HCT116 (cell line): ENCODE measurements around the gene LSAMP. TPM values are rescaled to one million over a fixed set of nuclear protein-coding genes. Genes with fewer than 3 reads are reported as not detected.

ENCODE experiments used
- ATAC-seq: fragments of 200-7000 bp; cut with Tn5 transposase; 2 replicates; pipeline ENCODE4 v1.9.1; 2020; ENCODE audit warnings: mild to moderate bottlenecking, moderate library complexity
- BruUV-seq: library from RNA; stranded (reverse); fragments of 400-500 nt; replicated peaks from 2 replicates; lab custom pipeline; 2021; lab: Mats Ljungman, UMichigan
- CTCF ChIA-PET: fragments of 300-600 bp; sonication (Branson Sonifier 250); formaldehyde crosslinking; loops from one replicate; lab custom pipeline; 2021; ENCODE audit warnings: antibody characterized with exemption; lab: Charles Lee
- POLR2A ChIA-PET: fragments of 300-600, 350-600 bp; sonication (Branson Sonifier 250); formaldehyde crosslinking; loops from one replicate; lab custom pipeline; 2021; ENCODE audit warnings: antibody characterized with exemption; lab: Charles Lee
- RAD21 ChIA-PET, 2 experiments: fragments of 300-600 bp; sonication (Branson Sonifier 250); formaldehyde crosslinking; loops; one replicate each; lab custom pipeline; 2023; ENCODE audit warnings: low total read pairs in 2 of 2; ENCODE audit not compliant: uncharacterized antibody in 2 of 2, unreplicated experiment in 2 of 2, low non-redundant PET in 1 of 2; lab: Charles Lee
- DNase-seq: peaks from one replicate; pipeline ENCODE4 v3.0.0-alpha.2; 2010; ENCODE audit warnings: low read depth, low spot score
- H2AFZ ChIP-seq: fragments of 200-600 bp; shearing (Covaris generic), sonication (generic); 2 replicates; pipeline ENCODE4 v1.6.1; 2017; ENCODE audit warnings: low read depth, mixed run types, mixed read lengths, antibody characterized with exemption, low read length; ENCODE audit not compliant: poor library complexity, severe bottlenecking
- H3K27ac ChIP-seq: 2 replicates; pipeline ENCODE4 v1.5.1; 2012; ENCODE audit warnings: low read depth, low read length
- H3K27me3 ChIP-seq: fragments of 200-600 bp; sonication (generic); 2 replicates; pipeline ENCODE4 v1.6.1; 2016; ENCODE audit warnings: mixed run types, low read length, mixed read lengths; ENCODE audit not compliant: insufficient read depth
- H3K36me3 ChIP-seq, 2 experiments: fragments of 200-500 bp in 1 of 2; fragments of 200-600 bp in 1 of 2; sonication (Bioruptor generic) in 1 of 2; sonication (generic) in 1 of 2; 2 replicates each; pipeline versions ENCODE4 v1.5.1 to v1.6.1; 2014 to 2016; ENCODE audit warnings: low read length in 2 of 2, inconsistent platforms in 1 of 2, mixed read lengths in 1 of 2, mixed run types in 1 of 2; ENCODE audit not compliant: insufficient read depth in 2 of 2, control insufficient read depth in 1 of 2
- H3K4me1 ChIP-seq, 2 experiments: fragments of 200-600 bp in 1 of 2; sonication (generic) in 1 of 2; 2 replicates each; pipeline versions ENCODE4 v1.5.1 to v1.6.1; 2012 to 2017; ENCODE audit warnings: low read length in 2 of 2, inconsistent platforms in 1 of 2, mild to moderate bottlenecking in 1 of 2, mixed read lengths in 1 of 2, mixed run types in 1 of 2, moderate library complexity in 1 of 2; ENCODE audit not compliant: insufficient read depth in 2 of 2, control insufficient read depth in 1 of 2
- H3K4me2 ChIP-seq: fragments of 200-600 bp; sonication (generic); 2 replicates; pipeline ENCODE4 v1.6.1; 2017; ENCODE audit warnings: mixed run types, low read length, mixed read lengths
- H3K4me3 ChIP-seq, 2 experiments: fragments of 200-600 bp in 1 of 2; sonication (generic) in 1 of 2; replicated peaks in 1 of 2; 2 replicates each; pipeline ENCODE4 v1.5.1; 2011 to 2016; ENCODE audit warnings: low read length in 2 of 2, control low read depth in 1 of 2, low read depth in 1 of 2, mild to moderate bottlenecking in 1 of 2, mixed read lengths in 1 of 2, mixed run types in 1 of 2
- H3K79me2 ChIP-seq: fragments of 200-600 bp; sonication (generic); 2 replicates; pipeline ENCODE4 v1.6.1; 2017; ENCODE audit warnings: mild to moderate bottlenecking, mixed run types, low read length, moderate library complexity, mixed read lengths; ENCODE audit not compliant: insufficient read depth
- H3K9ac ChIP-seq: fragments of 200-600 bp; sonication (generic); 2 replicates; pipeline ENCODE4 v1.6.1; 2016; ENCODE audit warnings: low read length, mixed read lengths
- H3K9me2 ChIP-seq: fragments of 200-600 bp; sonication (generic), shearing (Covaris generic); 2 replicates; pipeline ENCODE4 v1.6.1; 2017; ENCODE audit warnings: mixed run types, mild to moderate bottlenecking, moderate library complexity; ENCODE audit not compliant: insufficient read depth
- H3K9me3 ChIP-seq, 2 experiments: fragments of 200-500 bp in 1 of 2; fragments of 200-600 bp in 1 of 2; sonication (Bioruptor generic) in 1 of 2; sonication (generic) in 1 of 2; 2 replicates each; pipeline ENCODE4 v1.6.1; 2014 to 2017; ENCODE audit warnings: low read length in 2 of 2, mixed read lengths in 2 of 2, inconsistent platforms in 1 of 2, low read depth in 1 of 2, mild to moderate bottlenecking in 1 of 2, mixed run types in 1 of 2, moderate library complexity in 1 of 2; ENCODE audit not compliant: control insufficient read depth in 1 of 2, insufficient read depth in 1 of 2
- H4K20me1 ChIP-seq: fragments of 200-600 bp; sonication (generic), shearing (Covaris generic); 2 replicates; pipeline ENCODE4 v1.6.1; 2017; ENCODE audit warnings: mixed run types, mild to moderate bottlenecking, moderate library complexity; ENCODE audit not compliant: insufficient read depth
- EGR1 ChIP-seq: IDR thresholded peaks from 2 replicates; pipeline ENCODE4 v1.6.1; 2012; ENCODE audit warnings: low read depth
- ELF1 ChIP-seq: IDR thresholded peaks from 2 replicates; pipeline ENCODE4 v1.6.1; 2012; ENCODE audit warnings: low read depth, borderline replicate concordance
- EZH2phosphoT487 ChIP-seq: fragments of 200-600 bp; IDR thresholded peaks from 2 replicates; pipeline ENCODE4 v1.6.1; 2018; ENCODE audit warnings: antibody characterized with exemption, borderline replicate concordance
- POLR2A ChIP-seq: IDR thresholded peaks from 2 replicates; pipeline ENCODE4 v1.7.0; 2011; ENCODE audit warnings: borderline replicate concordance; ENCODE audit not compliant: insufficient read depth, insufficient read length; ENCODE audit errors: extremely low read depth
- POLR2AphosphoS5 ChIP-seq: IDR thresholded peaks from 2 replicates; pipeline ENCODE4 v1.6.1; 2011; ENCODE audit warnings: mild to moderate bottlenecking, low read depth, low read length, moderate library complexity
- REST ChIP-seq: IDR thresholded peaks from 2 replicates; pipeline ENCODE4 v1.6.1; 2012; ENCODE audit warnings: low read depth
- SIN3A ChIP-seq: IDR thresholded peaks from 2 replicates; pipeline ENCODE4 v1.6.1; 2012; ENCODE audit warnings: low read depth
- SRF ChIP-seq: IDR thresholded peaks from 2 replicates; pipeline ENCODE4 v1.6.1; 2012; ENCODE audit warnings: low read depth
- ZBTB33 ChIP-seq: IDR thresholded peaks from 2 replicates; pipeline ENCODE4 v1.6.1; 2011; ENCODE audit warnings: mild to moderate bottlenecking, low read length, moderate library complexity; ENCODE audit not compliant: insufficient replicate concordance; ENCODE audit errors: extremely low read depth
- intact Hi-C: fragments of 100-400 bp; cut with micrococcal nuclease; formaldehyde crosslinking; loops from 2 replicates; pipeline ENCODE4 v1.10.0; 2022
- total RNA-seq: library from RNA; stranded (reverse); gene quantifications from one replicate; pipeline ENCODE4 v1.2.1, GENCODE V29; 2021; ENCODE audit not compliant: unreplicated experiment

Gene LSAMP
- total RNA-seq, 1 experiment from 2014 or later = 0.25 TPM

- no TSS peak for BruUV-seq
- ChIA-PET CTCF (no interaction called here), RAD21 (no interaction called here), POLR2A (no interaction called here)
- Histone ChIP-seq H3K9me3 (no peaks in the 10 kb centered on the region), H3K9ac (no peak overlapping the region), H3K36me3 (no peaks in the 10 kb centered on the region), H3K4me2 (no peak overlapping the region), H3K27ac (no peak overlapping the region), H3K9me2 (no peaks in the 10 kb centered on the region), H3K4me1 (no peaks in the 10 kb centered on the region), H3K4me3 (no peak overlapping the region), H2AFZ (no peak overlapping the region), H4K20me1 (no peaks in the 10 kb centered on the region), H3K27me3 (peaks cover 56% of the 10 kb centered on the region), H3K79me2 (no peaks in the 10 kb centered on the region)
- no peak for DNase-seq
- intact Hi-C loops = no loop called here
- TF ChIP-seq POLR2A (no peak), POLR2AphosphoS5 (no peak), EGR1 (no peak), ELF1 (no peak), SRF (no peak)
- ATAC-seq = no peak
These were observed 587.7 kb downstream of the LSAMP start for GRCh38 chr3:115857518-115858136.

GRCh38 chr3:115855911-115856310, 589.4 kb downstream of the LSAMP start:
- Histone ChIP-seq H3K27me3 (peaks cover 58% of the 10 kb centered on the region), H3K79me2 (no peaks in the 10 kb centered on the region), H3K36me3 (no peaks in the 10 kb centered on the region), H3K27ac (no peak overlapping the region), H3K9me3 (no peaks in the 10 kb centered on the region), H4K20me1 (no peaks in the 10 kb centered on the region), H3K9ac (no peak overlapping the region), H3K4me3 (no peak overlapping the region)
- BruUV-seq = no TSS peak
- intact Hi-C loops = no loop called here
- DNase-seq (no peak), ATAC-seq (no peak)
- CTCF ChIA-PET = no interaction called here
- POLR2A ChIA-PET = no interaction called here
- no peak for TF ChIP-seq EGR1
- TF ChIP-seq REST = no peak
- TF ChIP-seq SIN3A = no peak
- no peak for TF ChIP-seq ELF1
- no peak for TF ChIP-seq ZBTB33
- no peak for TF ChIP-seq POLR2A
- TF ChIP-seq EZH2phosphoT487 = no peak
- no peak for TF ChIP-seq POLR2AphosphoS5
- TF ChIP-seq, all 23 proteins: peak for 0
- Histone ChIP-seq H3K9me2 (no peaks in the 10 kb centered on the region), H3K4me1 (no peaks in the 10 kb centered on the region), H3K4me2 (no peak overlapping the region), H2AFZ (no peak overlapping the region)
- RAD21 ChIA-PET = no interaction called here
